ENCODE data around the gene DSG2.

GRCh38 chr18:31483396-31483795, 14.6 kb upstream of the DSG2 start:
- TF ChIP-seq CTCF (IDR thresholded peaks at IDR 0.05) (no peak), ZFX (IDR thresholded peaks at IDR 0.05; ENCODE audit: borderline replicate concordance) (no peak)

Data from 22Rv1 (cell line).